Measurements from ENCODE around the gene ZNF883. TPM values are rescaled to one million over a fixed set of nuclear protein-coding genes. Genes with fewer than 3 reads are reported as not detected.

The ZNF883 gene
- total and polyA plus RNA-seq, 9 of the 15 experiments (the other 6 are each of a cell fraction or from before 2014, with no cell fraction given), result 1.00 to 5.7 (median 3.7) TPM

DNA sequence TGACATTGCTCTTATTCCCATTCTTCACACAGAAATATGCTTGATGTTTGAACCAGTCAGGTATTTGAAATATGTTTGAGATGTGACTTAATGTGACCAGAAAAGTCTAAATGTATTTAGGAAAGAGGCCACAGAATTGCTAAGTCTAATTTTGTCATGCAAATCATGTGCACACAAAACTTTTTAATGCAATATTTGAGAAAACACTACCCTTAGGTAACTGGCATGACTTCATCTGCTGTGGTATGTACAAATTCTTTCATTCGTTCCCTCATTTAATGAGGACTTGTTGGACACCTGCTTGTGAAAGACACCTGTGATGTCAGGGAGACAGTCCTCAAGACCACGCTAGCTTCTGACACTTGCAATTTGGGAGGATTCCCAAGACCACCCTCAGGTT is 100.3 kb downstream of the ZNF883 start:
- intact Hi-C loops (cut with micrococcal nuclease), result no loop called here
- DNase-seq (ENCODE audit: extremely low read depth in 1 of 4, low spot score in 3 of 4), result no peak
- no peak for ATAC-seq
- Histone ChIP-seq H3K4me2 (ENCODE audit: insufficient read depth, low read length) (no peak overlapping the region), H4K20me1 (replicated peaks; ENCODE audit: control insufficient read depth, insufficient read depth, low read length) (no peaks in the 10 kb centered on the region), H3K79me2 (ENCODE audit: control insufficient read depth, insufficient read depth, low read length) (no peaks in the 10 kb centered on the region), H3K4me1 (replicated peaks in 1 of 2; ENCODE audit: control insufficient read depth in 2 of 2, insufficient read depth in 2 of 2, low read length in 2 of 2) (no peaks in the 10 kb centered on the region), H3K9ac (ENCODE audit: insufficient read depth in 1 of 2, low read depth in 2 of 2, low read length in 2 of 2) (no peak overlapping the region), H3K36me3 (ENCODE audit: control insufficient read depth, insufficient read depth, low read length) (no peaks in the 10 kb centered on the region), H3K27me3 (ENCODE audit: control insufficient read depth in 2 of 2, insufficient read depth in 2 of 2, low read length in 2 of 2) (peaks cover 0 to 15% of the 10 kb centered on the region in 2 experiments; a peak in 2 of 5 replicates), H3K9me1 (ENCODE audit: control insufficient read depth, insufficient read depth, low read length) (no peaks in the 10 kb centered on the region), H3K9me3 (replicated peaks; ENCODE audit: control insufficient read depth, insufficient read depth, low read depth, low read length) (no peaks in the 10 kb centered on the region), H2AFZ (ENCODE audit: low read depth, low read length) (no peak overlapping the region), H3K27ac (ENCODE audit: extremely low read depth, low read depth, low read length) (no peak overlapping the region), H3K4me3 (no peak overlapping the region)
- BruUV-seq (replicated peaks), result no TSS peak
- no peak for FAIRE-seq
- in situ Hi-C loops (cut with MboI), result no loop called here
- 0% methylated on average over 2 of the region's 2 CpGs for WGBS (ENCODE audit: insufficient coverage, low coverage, missing lambda C conversion rate)
- CTCF ChIA-PET (ENCODE audit: low intra/inter-chr PET ratio), result no interaction called here
- POLR2A ChIA-PET, result interaction anchor here (1.7 kb wide), 1 partner anchor 27 kb away, joined by 4 read pairs; no protein-coding TSS in a partner anchor
- TF ChIP-seq HDGF (IDR thresholded peaks at IDR 0.05), result no peak
- no peak for TF ChIP-seq CSDE1 (IDR thresholded peaks at IDR 0.05)
- TF ChIP-seq DACH1 (IDR thresholded peaks at IDR 0.05; ENCODE audit: partially characterized antibody), result no peak
- TF ChIP-seq, protein P1, sequence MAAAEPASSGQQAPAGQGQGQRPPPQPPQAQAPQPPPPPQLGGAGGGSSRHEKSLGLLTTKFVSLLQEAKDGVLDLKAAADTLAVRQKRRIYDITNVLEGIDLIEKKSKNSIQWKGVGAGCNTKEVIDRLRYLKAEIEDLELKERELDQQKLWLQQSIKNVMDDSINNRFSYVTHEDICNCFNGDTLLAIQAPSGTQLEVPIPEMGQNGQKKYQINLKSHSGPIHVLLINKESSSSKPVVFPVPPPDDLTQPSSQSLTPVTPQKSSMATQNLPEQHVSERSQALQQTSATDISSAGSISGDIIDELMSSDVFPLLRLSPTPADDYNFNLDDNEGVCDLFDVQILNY (CRISPR knock-in tag; IDR thresholded peaks at IDR 0.05), result no peak
- no peak for TF ChIP-seq ZC3H11A (IDR thresholded peaks at IDR 0.05; ENCODE audit: low read depth, low read length)
- no peak for TF ChIP-seq DMBX1 (CRISPR knock-in tag; IDR thresholded peaks at IDR 0.05; ENCODE audit: borderline replicate concordance)
- TF ChIP-seq RBM17 (IDR thresholded peaks at IDR 0.05; ENCODE audit: borderline replicate concordance, low read depth, low read length), result no peak

Other genes with a start within 250 kb of the ZNF883 start
- gene SLC46A2, start 121.3 kb downstream of the ZNF883 start, total RNA-seq (2014; rRNA removed), result not detected in 2 replicates
- not detected in 2 replicates for gene SLC46A2, start 121.3 kb downstream of the ZNF883 start, total RNA-seq (2014; rRNA removed; fragmentation: Illumina TruSeq; extraction: Trizol)
- gene SLC46A2, start 121.3 kb downstream of the ZNF883 start, total RNA-seq (2015; rRNA removed; fragmentation: Illumina TruSeq; extraction: Trizol), result not detected in 2 replicates
- 0.07 TPM in 1 of 2 replicates, not detected in the other for gene SLC46A2, start 121.3 kb downstream of the ZNF883 start, total RNA-seq (2021)
- not detected in 2 replicates for gene SLC46A2, start 121.3 kb downstream of the ZNF883 start, polyA plus RNA-seq (2011; rRNA removed)
- gene SLC46A2, start 121.3 kb downstream of the ZNF883 start, polyA plus RNA-seq (2014; fragmentation: Illumina TruSeq; extraction: Trizol), result not detected in 2 replicates
- not detected for gene SLC46A2, start 121.3 kb downstream of the ZNF883 start, polyA plus RNA-seq (2014; fragmentation: Nextera tagmentation; extraction: Ambion mirVana)
- not detected in 2 replicates for gene SLC46A2, start 121.3 kb downstream of the ZNF883 start, polyA plus RNA-seq (2014; rRNA removed)
- gene ZFP37, start 44.5 kb upstream of the ZNF883 start, total RNA-seq (2014; rRNA removed), result 0.24 TPM in 1 of 2 replicates, not detected in the other
- 0.29 TPM in 2 replicates for gene ZFP37, start 44.5 kb upstream of the ZNF883 start, total RNA-seq (2014; rRNA removed; fragmentation: Illumina TruSeq; extraction: Trizol)
- 0.33 and 0.34 TPM in 2 replicates for gene ZFP37, start 44.5 kb upstream of the ZNF883 start, total RNA-seq (2015; rRNA removed; fragmentation: Illumina TruSeq; extraction: Trizol)
- 0.22 and 0.27 TPM in 2 replicates for gene ZFP37, start 44.5 kb upstream of the ZNF883 start, total RNA-seq (2021)
- 0.03 and 0.04 TPM in 2 replicates for gene ZFP37, start 44.5 kb upstream of the ZNF883 start, polyA plus RNA-seq (2011; rRNA removed)
- 0.13 and 0.15 TPM in 2 replicates for gene ZFP37, start 44.5 kb upstream of the ZNF883 start, polyA plus RNA-seq (2014; fragmentation: Illumina TruSeq; extraction: Trizol)
- gene ZFP37, start 44.5 kb upstream of the ZNF883 start, polyA plus RNA-seq (2014; fragmentation: Nextera tagmentation; extraction: Ambion mirVana), result under 1 TPM; 0.07 to 0.14 TPM
- 0.08 and 0.09 TPM in 2 replicates for gene ZFP37, start 44.5 kb upstream of the ZNF883 start, polyA plus RNA-seq (2014; rRNA removed)
- 1.5 and 2.0 TPM in 2 replicates for gene SLC31A2, start 138.8 kb upstream of the ZNF883 start, total RNA-seq (2014; rRNA removed)
- 2.5 and 2.7 TPM in 2 replicates for gene SLC31A2, start 138.8 kb upstream of the ZNF883 start, total RNA-seq (2014; rRNA removed; fragmentation: Illumina TruSeq; extraction: Trizol)
- gene SLC31A2, start 138.8 kb upstream of the ZNF883 start, total RNA-seq (2015; rRNA removed; fragmentation: Illumina TruSeq; extraction: Trizol), result 2.6 and 3.5 TPM in 2 replicates
- 2.2 and 2.3 TPM in 2 replicates for gene SLC31A2, start 138.8 kb upstream of the ZNF883 start, total RNA-seq (2021)
- gene SLC31A2, start 138.8 kb upstream of the ZNF883 start, polyA plus RNA-seq (2011; rRNA removed), result 2.8 and 4.3 TPM in 2 replicates
- 2.3 and 2.5 TPM in 2 replicates for gene SLC31A2, start 138.8 kb upstream of the ZNF883 start, polyA plus RNA-seq (2014; fragmentation: Illumina TruSeq; extraction: Trizol)
- gene SLC31A2, start 138.8 kb upstream of the ZNF883 start, polyA plus RNA-seq (2014; fragmentation: Nextera tagmentation; extraction: Ambion mirVana), result 1 to 10 TPM; 1.5 to 2.2 TPM
- gene SLC31A2, start 138.8 kb upstream of the ZNF883 start, polyA plus RNA-seq (2014; rRNA removed), result 2.2 and 3.6 TPM in 2 replicates
- 15.2 and 18.3 TPM in 2 replicates for gene FKBP15, start 209.1 kb upstream of the ZNF883 start, total RNA-seq (2014; rRNA removed)
- 16.3 and 18.1 TPM in 2 replicates for gene FKBP15, start 209.1 kb upstream of the ZNF883 start, total RNA-seq (2014; rRNA removed; fragmentation: Illumina TruSeq; extraction: Trizol)
- 20.1 and 21.6 TPM in 2 replicates for gene FKBP15, start 209.1 kb upstream of the ZNF883 start, total RNA-seq (2015; rRNA removed; fragmentation: Illumina TruSeq; extraction: Trizol)
- gene FKBP15, start 209.1 kb upstream of the ZNF883 start, total RNA-seq (2021), result 17.9 and 18.9 TPM in 2 replicates
- gene FKBP15, start 209.1 kb upstream of the ZNF883 start, polyA plus RNA-seq (2011; rRNA removed), result 38.0 and 45.2 TPM in 2 replicates
- 19.5 and 23.2 TPM in 2 replicates for gene FKBP15, start 209.1 kb upstream of the ZNF883 start, polyA plus RNA-seq (2014; fragmentation: Illumina TruSeq; extraction: Trizol)
- gene FKBP15, start 209.1 kb upstream of the ZNF883 start, polyA plus RNA-seq (2014; fragmentation: Nextera tagmentation; extraction: Ambion mirVana), result 10 to 100 TPM in 1 of 2 experiments, 1 to 10 TPM in 1; 8.7 to 15.3 TPM
- gene FKBP15, start 209.1 kb upstream of the ZNF883 start, polyA plus RNA-seq (2014; rRNA removed), result 17.9 and 18.9 TPM in 2 replicates
- gene SLC31A1, start 209.4 kb upstream of the ZNF883 start, total RNA-seq (2014; rRNA removed), result 15.4 and 17.2 TPM in 2 replicates
- gene SLC31A1, start 209.4 kb upstream of the ZNF883 start, total RNA-seq (2014; rRNA removed; fragmentation: Illumina TruSeq; extraction: Trizol), result 28.6 and 29.9 TPM in 2 replicates
- 17.3 and 19.7 TPM in 2 replicates for gene SLC31A1, start 209.4 kb upstream of the ZNF883 start, total RNA-seq (2015; rRNA removed; fragmentation: Illumina TruSeq; extraction: Trizol)
- 25.8 and 25.9 TPM in 2 replicates for gene SLC31A1, start 209.4 kb upstream of the ZNF883 start, total RNA-seq (2021)
- 39.3 and 40.7 TPM in 2 replicates for gene SLC31A1, start 209.4 kb upstream of the ZNF883 start, polyA plus RNA-seq (2011; rRNA removed)
- gene SLC31A1, start 209.4 kb upstream of the ZNF883 start, polyA plus RNA-seq (2014; fragmentation: Illumina TruSeq; extraction: Trizol), result 32.0 and 34.6 TPM in 2 replicates
- gene SLC31A1, start 209.4 kb upstream of the ZNF883 start, polyA plus RNA-seq (2014; fragmentation: Nextera tagmentation; extraction: Ambion mirVana), result 10 to 100 TPM; 21.7 to 30.7 TPM
- 19.7 and 25.4 TPM in 2 replicates for gene SLC31A1, start 209.4 kb upstream of the ZNF883 start, polyA plus RNA-seq (2014; rRNA removed)

Measured in K562 (cell line).